Neural cell (in vitro differentiated cells): ENCODE data around the gene KIAA0753. TPM values are rescaled to one million over a fixed set of nuclear protein-coding genes. Genes with fewer than 3 reads are reported as not detected.

Source experiments
- H2AFZ ChIP-seq: fragments of 200-600, 300-800 bp; sonication (generic), shearing (Covaris generic); 2 replicates; pipeline ENCODE4 v1.6.0; 2014; ENCODE audit warnings: low read depth, mild to moderate bottlenecking, antibody characterized with exemption, low read length, moderate library complexity
- H3F3A ChIP-seq: fragments of 200-600 bp; shearing (Covaris generic); 2 replicates; pipeline ENCODE4 v1.6.1; 2016; ENCODE audit warnings: mild to moderate bottlenecking, moderate library complexity, mixed read lengths, antibody characterized with exemption, low read length; ENCODE audit not compliant: insufficient read depth, poor library complexity, severe bottlenecking
- H3K27ac ChIP-seq: fragments of 200-600, 300-800 bp; sonication (generic), shearing (Covaris generic); 2 replicates; pipeline ENCODE4 v1.5.1; 2014; ENCODE audit warnings: mild to moderate bottlenecking, low read length, moderate library complexity
- H3K27me3 ChIP-seq: fragments of 300-800, 200-600 bp; sonication (generic), shearing (Covaris generic); 2 replicates; pipeline ENCODE4 v1.6.0; 2014; ENCODE audit warnings: mild to moderate bottlenecking, low read depth, low read length, moderate library complexity; ENCODE audit not compliant: insufficient read depth
- H3K36me3 ChIP-seq: fragments of 300-800, 200-600 bp; sonication (generic), shearing (Covaris generic); 2 replicates; pipeline ENCODE4 v1.5.1; 2014; ENCODE audit warnings: mild to moderate bottlenecking, antibody characterized with exemption, low read length, moderate library complexity; ENCODE audit not compliant: insufficient read depth
- H3K4me2 ChIP-seq: fragments of 300-800, 200-600 bp; sonication (generic), shearing (Covaris generic); 2 replicates; pipeline ENCODE4 v1.6.0; 2014; ENCODE audit warnings: mild to moderate bottlenecking, low read length
- H3K4me3 ChIP-seq: fragments of 300-800, 200-600 bp; sonication (generic), shearing (Covaris generic); 2 replicates; pipeline ENCODE4 v1.5.1; 2014; ENCODE audit warnings: mild to moderate bottlenecking, low read length, moderate library complexity
- H3K79me2 ChIP-seq: fragments of 200-600 bp; shearing (Covaris generic); replicated peaks from 2 replicates; pipeline ENCODE4 v1.6.0; 2014; ENCODE audit warnings: mild to moderate bottlenecking, low read length, moderate library complexity; ENCODE audit not compliant: insufficient read depth
- H3K9ac ChIP-seq: fragments of 300-800, 200-600 bp; sonication (generic), shearing (Covaris generic); 2 replicates; pipeline ENCODE4 v1.6.1; 2016; ENCODE audit warnings: mild to moderate bottlenecking, low read length, mixed read lengths
- H3K9me2 ChIP-seq: fragments of 200-600 bp; shearing (Covaris generic); 2 replicates; pipeline ENCODE4 v1.6.1; 2016; ENCODE audit warnings: mild to moderate bottlenecking, low read length, mixed read lengths; ENCODE audit not compliant: insufficient read depth
- H3K9me3 ChIP-seq: fragments of 200-600, 300-800 bp; sonication (generic), shearing (Covaris generic); 2 replicates; pipeline ENCODE4 v1.6.1; 2016; ENCODE audit warnings: mild to moderate bottlenecking, mixed run types, low read length, moderate library complexity, mixed read lengths
- H4K20me1 ChIP-seq: fragments of 200-600 bp; shearing (Covaris generic); 2 replicates; pipeline ENCODE4 v1.6.1; 2016; ENCODE audit warnings: mild to moderate bottlenecking, mixed run types; ENCODE audit not compliant: insufficient read depth
- CTCF ChIP-seq: fragments of 450-650 bp; IDR thresholded peaks from 2 replicates; pipeline ENCODE4 v1.5.1; 2014; ENCODE audit warnings: antibody characterized with exemption, mild to moderate bottlenecking, moderate library complexity; ENCODE audit not compliant: poor library complexity, severe bottlenecking
- EP300 ChIP-seq: fragments of 450-650 bp; conservative IDR thresholded peaks from 2 replicates; pipeline ENCODE4 v1.6.1; 2014; ENCODE audit warnings: antibody characterized with exemption, mild to moderate bottlenecking, moderate library complexity; ENCODE audit not compliant: poor library complexity, severe bottlenecking
- EZH2 ChIP-seq: fragments of 200-600, 300-800 bp; shearing (Covaris generic), sonication (generic); IDR thresholded peaks from 2 replicates; pipeline ENCODE4 v1.6.1; 2014; ENCODE audit warnings: antibody characterized with exemption, low read length, borderline replicate concordance, mild to moderate bottlenecking; ENCODE audit not compliant: insufficient read depth, poor library complexity, severe bottlenecking
- MXI1 ChIP-seq: fragments of 450-650 bp; conservative IDR thresholded peaks from 2 replicates; pipeline ENCODE4 v1.6.1; 2014; ENCODE audit warnings: antibody characterized with exemption, mild to moderate bottlenecking; ENCODE audit not compliant: poor library complexity, severe bottlenecking
- POLR2AphosphoS5 ChIP-seq: IDR thresholded peaks from 2 replicates; pipeline ENCODE4 v1.6.1; 2012
- RAD21 ChIP-seq: fragments of 450-650 bp; conservative IDR thresholded peaks from 2 replicates; pipeline ENCODE4 v1.6.1; 2014; ENCODE audit warnings: antibody characterized with exemption, mild to moderate bottlenecking, moderate library complexity
- SMC3 ChIP-seq: fragments of 450-650 bp; conservative IDR thresholded peaks from 2 replicates; pipeline ENCODE4 v1.6.1; 2014; ENCODE audit warnings: antibody characterized with exemption, mild to moderate bottlenecking, moderate library complexity; ENCODE audit not compliant: poor library complexity
- TAF1 ChIP-seq: IDR thresholded peaks from 2 replicates; pipeline ENCODE4 v1.6.1; 2012; ENCODE audit warnings: low read depth
- polyA plus RNA-seq: library from polyadenylated mRNA; depleted of rRNA; stranded (reverse); fragments of >200 nt; gene quantifications from 2 replicates; pipeline ENCODE4 v1.2.3, GENCODE V29; 2014
- TF ChIP-seq, protein P1 (sequence below): IDR thresholded peaks from 2 replicates; pipeline ENCODE4 v1.6.1; 2012; ENCODE audit warnings: borderline replicate concordance

KIAA0753 gene
- polyA plus RNA-seq, 1 donor from 2014 or later: 32.3 TPM

- no peak overlapping the region for H3K4me3 ChIP-seq
- no peaks in the 10 kb centered on the region for H3K36me3 ChIP-seq
- H2AFZ ChIP-seq: no peak overlapping the region
- peaks cover 31% of the 10 kb centered on the region for H3K27me3 ChIP-seq
- H3K9me3 ChIP-seq: no peaks in the 10 kb centered on the region
- no peaks in the 10 kb centered on the region for H3K79me2 ChIP-seq
- TF ChIP-seq RAD21: no peak
- no peak for TF ChIP-seq EP300
- TF ChIP-seq MXI1: no peak
- TF ChIP-seq TAF1: no peak
- no peak for TF ChIP-seq EZH2
- TF ChIP-seq CTCF: no peak
- TF ChIP-seq, protein P1, sequence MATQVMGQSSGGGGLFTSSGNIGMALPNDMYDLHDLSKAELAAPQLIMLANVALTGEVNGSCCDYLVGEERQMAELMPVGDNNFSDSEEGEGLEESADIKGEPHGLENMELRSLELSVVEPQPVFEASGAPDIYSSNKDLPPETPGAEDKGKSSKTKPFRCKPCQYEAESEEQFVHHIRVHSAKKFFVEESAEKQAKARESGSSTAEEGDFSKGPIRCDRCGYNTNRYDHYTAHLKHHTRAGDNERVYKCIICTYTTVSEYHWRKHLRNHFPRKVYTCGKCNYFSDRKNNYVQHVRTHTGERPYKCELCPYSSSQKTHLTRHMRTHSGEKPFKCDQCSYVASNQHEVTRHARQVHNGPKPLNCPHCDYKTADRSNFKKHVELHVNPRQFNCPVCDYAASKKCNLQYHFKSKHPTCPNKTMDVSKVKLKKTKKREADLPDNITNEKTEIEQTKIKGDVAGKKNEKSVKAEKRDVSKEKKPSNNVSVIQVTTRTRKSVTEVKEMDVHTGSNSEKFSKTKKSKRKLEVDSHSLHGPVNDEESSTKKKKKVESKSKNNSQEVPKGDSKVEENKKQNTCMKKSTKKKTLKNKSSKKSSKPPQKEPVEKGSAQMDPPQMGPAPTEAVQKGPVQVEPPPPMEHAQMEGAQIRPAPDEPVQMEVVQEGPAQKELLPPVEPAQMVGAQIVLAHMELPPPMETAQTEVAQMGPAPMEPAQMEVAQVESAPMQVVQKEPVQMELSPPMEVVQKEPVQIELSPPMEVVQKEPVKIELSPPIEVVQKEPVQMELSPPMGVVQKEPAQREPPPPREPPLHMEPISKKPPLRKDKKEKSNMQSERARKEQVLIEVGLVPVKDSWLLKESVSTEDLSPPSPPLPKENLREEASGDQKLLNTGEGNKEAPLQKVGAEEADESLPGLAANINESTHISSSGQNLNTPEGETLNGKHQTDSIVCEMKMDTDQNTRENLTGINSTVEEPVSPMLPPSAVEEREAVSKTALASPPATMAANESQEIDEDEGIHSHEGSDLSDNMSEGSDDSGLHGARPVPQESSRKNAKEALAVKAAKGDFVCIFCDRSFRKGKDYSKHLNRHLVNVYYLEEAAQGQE: no peak
- no peak for TF ChIP-seq POLR2AphosphoS5
- TF ChIP-seq SMC3: no peak
- H3K4me2 ChIP-seq: no peak overlapping the region
- no peak overlapping the region for H3K9ac ChIP-seq
- H4K20me1 ChIP-seq: no peaks in the 10 kb centered on the region
- no peaks in the 10 kb centered on the region for H3F3A ChIP-seq
- H3K27ac ChIP-seq: no peak overlapping the region
- no peaks in the 10 kb centered on the region for H3K9me2 ChIP-seq
Observed at GRCh38 chr17:6558932-6559752, 81.4 kb downstream of the KIAA0753 start.

DNA sequence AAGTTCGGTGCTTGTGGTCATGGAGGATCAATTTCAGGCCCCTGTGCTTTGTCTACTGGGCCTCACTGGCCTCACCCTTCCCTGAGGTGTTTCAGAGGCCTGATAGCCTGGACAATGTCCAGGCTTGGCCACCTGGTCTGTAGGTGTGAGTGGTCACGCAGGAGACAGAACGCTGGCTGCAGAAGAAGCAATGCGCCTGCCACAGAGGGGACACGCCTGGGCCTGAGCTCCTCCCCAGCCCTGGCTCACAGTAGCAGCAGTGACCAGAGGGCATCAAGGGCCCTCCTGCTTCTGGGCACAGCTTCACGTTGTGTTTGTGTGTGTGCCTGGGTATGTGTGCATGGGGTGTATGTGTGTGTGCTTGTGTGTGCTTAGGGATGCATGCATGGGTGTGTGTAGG is 82.2 kb downstream of the KIAA0753 start:
- no peak overlapping the region for H3K27ac ChIP-seq
- H4K20me1 ChIP-seq: no peaks in the 10 kb centered on the region
- H3K36me3 ChIP-seq: no peaks in the 10 kb centered on the region
- no peaks in the 10 kb centered on the region for H3K9me3 ChIP-seq
- H3K27me3 ChIP-seq: peaks cover 31% of the 10 kb centered on the region
- H3K4me3 ChIP-seq: no peak overlapping the region
- no peak overlapping the region for H3K4me2 ChIP-seq
- no peaks in the 10 kb centered on the region for H3K79me2 ChIP-seq
- no peak overlapping the region for H2AFZ ChIP-seq
- no peaks in the 10 kb centered on the region for H3K9me2 ChIP-seq
- H3K9ac ChIP-seq: no peak overlapping the region
- TF ChIP-seq POLR2AphosphoS5 (no peak), TAF1 (no peak), CTCF (no peak), RAD21 (no peak), SMC3 (no peak), EP300 (no peak), EZH2 (no peak), MXI1 (no peak)
- TF ChIP-seq, protein P1: no peak
- H3F3A ChIP-seq: no peaks in the 10 kb centered on the region
